Ovary (tissue), 9 donors: ENCODE results near the gene GMNC. TPM values are rescaled to one million over a fixed set of nuclear protein-coding genes. Genes with fewer than 3 reads are reported as not detected.

Source experiments
- DNase-seq, 5 donors: peaks; one replicate each; pipeline ENCODE4 v3.0.0-alpha.2; 2019 to 2020
- H3K27ac ChIP-seq, 2 donors: fragments of 200-600 bp; one replicate each; pipeline versions ENCODE4 v1.5.1 to v1.8.0; 2019 to 2022
- H3K27me3 ChIP-seq: fragments of 200-600 bp; one replicate; pipeline ENCODE4 v1.8.0; 2022
- H3K36me3 ChIP-seq: fragments of 200-600 bp; sonication (generic); one replicate; pipeline ENCODE4 v1.5.1; 2019
- H3K4me1 ChIP-seq: one replicate; pipeline ENCODE4 v1.8.1; 2013; ENCODE audit warnings: mild to moderate bottlenecking, moderate library complexity; ENCODE audit not compliant: insufficient read depth
- H3K4me3 ChIP-seq: fragments of 200-600 bp; sonication (generic); one replicate; pipeline ENCODE4 v1.5.1; 2017
- H3K9me3 ChIP-seq, 2 donors: fragments of 200-600 bp in 1 of 2; sonication (generic) in 1 of 2; one replicate each; pipeline versions ENCODE4 v1.5.1 to v1.8.1; 2013 to 2019; ENCODE audit warnings: mild to moderate bottlenecking in 1 of 2, moderate library complexity in 1 of 2
- EP300 ChIP-seq: sonication (generic); formaldehyde crosslinking; IDR thresholded peaks from one replicate; pipeline ENCODE4 v1.6.1; 2017; ENCODE audit warnings: antibody characterized with exemption
- POLR2A ChIP-seq: fragments of 450-650 bp; IDR thresholded peaks from one replicate; pipeline ENCODE4 v1.6.1; 2017; ENCODE audit warnings: antibody characterized with exemption, mild to moderate bottlenecking, moderate library complexity
- WGBS, 3 donors: extraction: QIAGEN DNeasy Blood & Tissue Kit in 1 of 3; methylation state at CpG; one replicate each; pipeline versions ENCODE4 v1.1.5 to v1.1.7; 2013 to 2017; 5-methylcytosine and 5-hydroxymethylcytosine counted together
- intact Hi-C, 4 donors: fragments of 100-400 bp; cut with DNase I; formaldehyde crosslinking; loops; one replicate each; pipeline versions ENCODE4 v1.11.0 to v1.15.1; 2022 to 2023
- polyA plus RNA-seq, 2 donors: library from polyadenylated mRNA; stranded (reverse); fragments of 200-250 nt in 1 of 2; fragments of 350-450 nt in 1 of 2; fragmentation: Illumina TruSeq in 1 of 2; extraction: RNeasy Lipid Tissue Mini Kit (QIAGEN cat#74804) in 1 of 2; gene quantifications; one replicate each; pipeline ENCODE4 v1.2.3, GENCODE V29; 2013 to 2014
- total RNA-seq, 7 donors: library from RNA; depleted of rRNA in 2 of 7; stranded (reverse); fragments of >200 nt in 2 of 7; fragmentation: NEBNext Ultra II Directional in 3 of 7; extraction: Animal tissue kit (Norgen Biotek cat#: 25700) in 3 of 7; gene quantifications; one replicate each; pipeline versions ENCODE4 v1.1.0 to v1.2.4, GENCODE V29; 2016 to 2023
- TF ChIP-seq, protein P1 (sequence below), 3 donors: fragments of 450-650 bp in 2 of 3; fragments of 200-600 bp in 1 of 3; IDR thresholded peaks; one replicate each; pipeline versions ENCODE4 v1.5.1 to v1.8.0; 2016 to 2022; ENCODE audit warnings: antibody characterized with exemption in 3 of 3, mild to moderate bottlenecking in 1 of 3
- donor health status: DM: no; HTN: no; CAD: no; lungs with moderate emphysema.
- donor health status: DM: no; HTN: no; CAD: no.
- donor health status: Bipolar disorder and iron deficiency.
- donor health status: DM: yes; HTN: yes; CAD: no.
- donor health status: DM: no; HTN: no; CAD: no.
- donor health status: DM: yes; HTN: yes; CAD: no.

Gene GMNC
- total and polyA plus RNA-seq, 9 donors, result 0.08 to 6.8 (median 0.78) TPM; not detected in 1

DNA sequence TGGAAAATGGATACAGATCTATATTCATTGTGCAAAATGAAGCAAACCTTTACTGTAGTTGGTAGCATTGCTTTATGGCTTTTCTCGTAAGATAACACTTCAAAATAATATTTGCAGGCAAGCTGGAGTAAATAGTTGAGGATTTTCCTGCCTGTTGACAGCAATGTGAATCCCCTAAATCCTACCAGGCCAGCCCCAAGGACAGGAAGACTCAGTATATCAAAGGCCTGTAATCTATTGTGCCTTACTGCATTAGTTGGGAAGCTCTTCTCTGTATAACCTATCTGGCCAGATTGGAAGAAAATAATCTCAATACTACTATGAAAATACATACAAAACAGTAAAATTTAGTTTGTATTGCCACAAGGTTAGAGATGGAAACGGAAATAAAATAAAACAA is 4.6 kb upstream of the GMNC start:
- TF ChIP-seq, protein P1, sequence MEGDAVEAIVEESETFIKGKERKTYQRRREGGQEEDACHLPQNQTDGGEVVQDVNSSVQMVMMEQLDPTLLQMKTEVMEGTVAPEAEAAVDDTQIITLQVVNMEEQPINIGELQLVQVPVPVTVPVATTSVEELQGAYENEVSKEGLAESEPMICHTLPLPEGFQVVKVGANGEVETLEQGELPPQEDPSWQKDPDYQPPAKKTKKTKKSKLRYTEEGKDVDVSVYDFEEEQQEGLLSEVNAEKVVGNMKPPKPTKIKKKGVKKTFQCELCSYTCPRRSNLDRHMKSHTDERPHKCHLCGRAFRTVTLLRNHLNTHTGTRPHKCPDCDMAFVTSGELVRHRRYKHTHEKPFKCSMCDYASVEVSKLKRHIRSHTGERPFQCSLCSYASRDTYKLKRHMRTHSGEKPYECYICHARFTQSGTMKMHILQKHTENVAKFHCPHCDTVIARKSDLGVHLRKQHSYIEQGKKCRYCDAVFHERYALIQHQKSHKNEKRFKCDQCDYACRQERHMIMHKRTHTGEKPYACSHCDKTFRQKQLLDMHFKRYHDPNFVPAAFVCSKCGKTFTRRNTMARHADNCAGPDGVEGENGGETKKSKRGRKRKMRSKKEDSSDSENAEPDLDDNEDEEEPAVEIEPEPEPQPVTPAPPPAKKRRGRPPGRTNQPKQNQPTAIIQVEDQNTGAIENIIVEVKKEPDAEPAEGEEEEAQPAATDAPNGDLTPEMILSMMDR (IDR thresholded peaks at IDR 0.05), result no peak
- TF ChIP-seq EP300 (no peak), POLR2A (no peak)
- DNase-seq, result no peak
- H3K27me3 ChIP-seq, result no peaks in the 10 kb centered on the region
- no peak overlapping the region for H3K4me3 ChIP-seq
- no peaks in the 10 kb centered on the region for H3K9me3 ChIP-seq
- no peak overlapping the region for H3K27ac ChIP-seq
- WGBS, 3 donors, result 64 to 80% (median 78%) methylated on average over 2 of the region's 2 CpGs
- intact Hi-C loops, result no loop called here
- H3K4me1 ChIP-seq, result no peaks in the 10 kb centered on the region
- no peaks in the 10 kb centered on the region for H3K36me3 ChIP-seq

DNA sequence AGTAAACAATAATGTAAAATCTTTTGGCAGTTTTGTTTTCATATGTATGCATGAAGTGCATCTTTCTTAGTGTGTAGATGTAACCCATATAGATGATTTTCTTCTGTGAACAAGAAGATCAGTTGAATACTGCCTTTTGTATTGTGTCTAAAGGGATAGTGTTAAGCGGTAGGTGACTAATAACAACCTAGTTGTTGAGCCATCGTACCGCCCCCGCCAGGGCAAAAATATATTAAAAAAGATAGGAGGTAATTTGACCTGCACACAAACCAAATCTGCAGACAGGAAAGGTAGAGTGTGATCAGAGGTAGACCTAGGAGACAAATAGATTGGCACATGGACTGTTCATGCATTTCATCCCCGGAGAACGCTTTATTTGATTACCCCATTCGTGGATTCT is 3.3 kb upstream of the GMNC start:
- intact Hi-C loops, result no loop called here
- no peaks in the 10 kb centered on the region for H3K27me3 ChIP-seq
- TF ChIP-seq POLR2A (no peak), EP300 (no peak)
- TF ChIP-seq, protein P1 (IDR thresholded peaks at IDR 0.05), result no peak
- no peaks in the 10 kb centered on the region for H3K4me1 ChIP-seq
- WGBS, 3 donors, result 57 to 70% (median 65%) methylated on average over 7 of the region's 7 CpGs
- DNase-seq, result no peak
- H3K9me3 ChIP-seq, result no peaks in the 10 kb centered on the region
- H3K4me3 ChIP-seq, result no peak overlapping the region
- H3K27ac ChIP-seq, result no peak overlapping the region
- no peaks in the 10 kb centered on the region for H3K36me3 ChIP-seq

DNA sequence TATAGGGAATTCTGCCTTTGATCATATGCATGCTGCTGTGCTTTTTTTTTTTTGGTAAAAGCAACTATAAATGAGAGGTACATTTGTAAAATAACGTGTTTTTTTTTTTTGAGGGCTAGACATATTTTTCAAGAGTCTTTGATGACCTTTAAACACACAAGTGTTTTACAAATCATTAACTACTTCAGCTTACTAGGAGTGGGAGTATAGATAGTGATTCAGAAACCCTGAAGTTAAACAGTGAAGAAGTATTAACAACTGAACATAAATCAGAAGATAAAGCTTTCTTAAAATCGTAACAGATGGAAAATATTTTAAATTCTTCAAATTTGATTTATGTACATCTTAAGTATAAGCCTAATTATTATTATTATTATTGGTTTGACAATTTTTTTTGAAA is 2.9 kb upstream of the GMNC start:
- Histone ChIP-seq H3K27me3 (no peaks in the 10 kb centered on the region), H3K36me3 (no peaks in the 10 kb centered on the region), H3K4me1 (no peaks in the 10 kb centered on the region), H3K9me3 (no peaks in the 10 kb centered on the region), H3K27ac (no peak overlapping the region), H3K4me3 (no peak overlapping the region)
- DNase-seq, result no peak
- TF ChIP-seq EP300, result no peak
- no peak for TF ChIP-seq POLR2A
- TF ChIP-seq, protein P1 (IDR thresholded peaks at IDR 0.05), result no peak
- intact Hi-C loops, result no loop called here
- WGBS, 3 donors, result 11 to 14% (median 13%) methylated on average over 2 of the region's 2 CpGs

DNA sequence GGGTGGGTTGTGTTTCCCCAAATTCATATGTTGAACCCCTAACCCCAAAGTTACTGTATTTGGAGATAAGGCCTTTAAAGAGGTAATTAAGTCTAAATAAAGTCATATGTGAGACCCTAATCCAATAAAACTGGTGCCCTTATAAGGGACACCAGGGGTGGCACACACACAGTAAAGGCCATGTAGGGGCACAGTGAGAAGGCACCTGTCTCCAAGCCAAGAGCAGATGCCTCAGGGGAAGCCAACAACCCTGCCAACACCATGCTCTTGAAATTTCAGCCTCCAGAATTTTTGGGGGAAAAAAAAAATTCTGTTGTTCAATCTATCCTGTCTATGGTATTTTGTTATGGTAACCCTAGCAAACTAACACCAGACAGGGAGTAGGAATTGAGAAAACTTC is 1.5 kb upstream of the GMNC start:
- no peak overlapping the region for H3K4me3 ChIP-seq
- H3K9me3 ChIP-seq, result no peaks in the 10 kb centered on the region
- H3K27ac ChIP-seq, result no peak overlapping the region
- H3K4me1 ChIP-seq, result no peaks in the 10 kb centered on the region
- H3K36me3 ChIP-seq, result no peaks in the 10 kb centered on the region
- H3K27me3 ChIP-seq, result no peaks in the 10 kb centered on the region
- TF ChIP-seq POLR2A (no peak), EP300 (no peak)
- TF ChIP-seq, protein P1 (IDR thresholded peaks at IDR 0.05), result no peak
- no peak for DNase-seq
- intact Hi-C loops, result no loop called here

DNA sequence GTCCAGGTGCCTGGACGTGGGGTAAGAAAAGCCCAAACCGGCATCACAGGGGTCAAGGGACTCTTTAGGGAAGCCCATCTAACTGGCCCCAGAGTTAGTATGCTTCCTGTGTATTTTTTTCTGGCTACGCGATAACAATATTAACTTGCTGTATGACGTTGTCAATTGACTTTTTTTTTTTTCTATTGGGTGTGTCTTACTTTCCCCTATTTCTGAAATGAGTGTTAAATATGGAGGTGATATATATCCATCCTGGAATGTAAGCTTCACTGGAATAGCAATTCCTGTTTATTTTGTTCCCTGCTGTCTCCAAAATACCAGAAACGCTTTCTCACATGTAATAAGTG is 598 bp upstream of the GMNC start:
- 4 to 7% (median 7%) methylated on average over 6 of the region's 6 CpGs for WGBS, 3 donors
- Histone ChIP-seq H3K4me3 (peak overlapping the region; percentile 63), H3K27ac (no peak overlapping the region), H3K9me3 (no peaks in the 10 kb centered on the region), H3K27me3 (no peaks in the 10 kb centered on the region), H3K36me3 (no peaks in the 10 kb centered on the region), H3K4me1 (no peaks in the 10 kb centered on the region)
- TF ChIP-seq EP300, result no peak
- TF ChIP-seq, protein P1 (IDR thresholded peaks at IDR 0.05), result no peak
- no peak for TF ChIP-seq POLR2A
- DNase-seq, result no peak
- intact Hi-C loops, result no loop called here
